NK-92 treated with Interleukin-12 subunit alpha and Interleukin-12 subunit beta, amount 100 ng/mL, for 24 hours (cell line): ENCODE results near the gene BRD4.

ENCODE experiments used
- DNase-seq: peaks from one replicate; lab custom pipeline; 2025; lab: John Stamatoyannopoulos, UW

Gene BRD4

GRCh38 chr19:15289673-15290072, 42.7 kb downstream of the BRD4 start:
- DNase-seq, result no peak

- DNase-seq, result no peak
These were observed 44.0 kb downstream of the BRD4 start for GRCh38 chr19:15288146-15288963.

GRCh38 chr19:15287496-15287895, 44.8 kb downstream of the BRD4 start:
- no peak for DNase-seq

GRCh38 chr19:15286688-15287365, 45.5 kb downstream of the BRD4 start:
- no peak for DNase-seq

GRCh38 chr19:15285896-15286591, 46.3 kb downstream of the BRD4 start:
- DNase-seq, result no peak

GRCh38 chr19:15284896-15285295, 47.4 kb downstream of the BRD4 start:
- no peak for DNase-seq

- no peak for DNase-seq
These were observed 48.2 kb downstream of the BRD4 start for GRCh38 chr19:15284091-15284490.

GRCh38 chr19:15283141-15283883, 49.0 kb downstream of the BRD4 start:
- no peak for DNase-seq

- no peak for DNase-seq
These were observed 50.0 kb downstream of the BRD4 start for GRCh38 chr19:15282311-15282705.

GRCh38 chr19:15280915-15281683, 51.2 kb downstream of the BRD4 start:
- no peak for DNase-seq

- no peak for DNase-seq
These were observed 52.2 kb downstream of the BRD4 start for GRCh38 chr19:15280048-15280725.

- DNase-seq, result no peak
These were observed 52.9 kb downstream of the BRD4 start for GRCh38 chr19:15279326-15279904.

- DNase-seq, result no peak
These were observed 55.6 kb downstream of the BRD4 start for GRCh38 chr19:15276620-15277215.

GRCh38 chr19:15274477-15274876, 57.9 kb downstream of the BRD4 start:
- DNase-seq, result no peak

GRCh38 chr19:15269806-15270205, 62.5 kb downstream of the BRD4 start:
- DNase-seq, result no peak

- DNase-seq, result no peak
These were observed 63.4 kb downstream of the BRD4 start for GRCh38 chr19:15268928-15269253.

- DNase-seq, result no peak
These were observed 64.0 kb downstream of the BRD4 start for GRCh38 chr19:15268192-15268927.

- DNase-seq, result no peak
These were observed 65.7 kb downstream of the BRD4 start for GRCh38 chr19:15266683-15267082.

- DNase-seq, result no peak
These were observed 66.5 kb downstream of the BRD4 start for GRCh38 chr19:15265850-15266248.
